ACC112 (cell line): ENCODE measurements around the gene POLR3B.
A peak's percentile ranks its signal among the peaks of the same experiment; 100 is the strongest.

Experiments used
- H2AFZ ChIP-seq: fragments of 200-600 bp; sonication (generic); one replicate; pipeline ENCODE4 v1.6.0; 2017; ENCODE audit warnings: antibody characterized with exemption, low read length; ENCODE audit not compliant: unreplicated experiment
- H3K27ac ChIP-seq: fragments of 200-600 bp; sonication (generic); 2 replicates; pipeline ENCODE4 v1.5.1; 2014; ENCODE audit warnings: low read depth, mild to moderate bottlenecking, antibody characterized with exemption, low read length, moderate library complexity
- H3K27me3 ChIP-seq: fragments of 200-600 bp; sonication (generic); 2 replicates; pipeline ENCODE4 v1.6.1; 2014; ENCODE audit warnings: mild to moderate bottlenecking, antibody characterized with exemption, low read length, moderate library complexity, mixed read lengths; ENCODE audit not compliant: insufficient read depth
- H3K36me3 ChIP-seq: fragments of 200-600 bp; sonication (generic); 2 replicates; pipeline ENCODE4 v1.6.1; 2016; ENCODE audit warnings: mild to moderate bottlenecking, antibody characterized with exemption, low read length, moderate library complexity, mixed read lengths; ENCODE audit not compliant: insufficient read depth
- H3K4me1 ChIP-seq: fragments of 200-600 bp; sonication (generic); one replicate; pipeline ENCODE4 v1.6.1; 2016; ENCODE audit warnings: low read length, mixed read lengths; ENCODE audit not compliant: insufficient read depth, unreplicated experiment, control insufficient read depth
- H3K4me3 ChIP-seq: fragments of 200-600 bp; sonication (generic); 2 replicates; pipeline ENCODE4 v1.5.1; 2014; ENCODE audit warnings: mild to moderate bottlenecking, low read depth, low read length
- H3K79me2 ChIP-seq: fragments of 200-600 bp; sonication (generic); one replicate; pipeline ENCODE4 v1.6.0; 2016; ENCODE audit warnings: low read length; ENCODE audit not compliant: control insufficient read depth, unreplicated experiment, insufficient read depth

The POLR3B gene

GRCh38 chr12:106415134-106415533 is 57.6 kb downstream of the POLR3B start:
- peaks cover 36% of the 10 kb centered on the region for H3K4me1 ChIP-seq
- H3K27ac ChIP-seq, result peak overlapping the region; percentile 42
- H3K79me2 ChIP-seq, result no peaks in the 10 kb centered on the region
- H2AFZ ChIP-seq, result peak overlapping the region; percentile 49
- no peaks in the 10 kb centered on the region for H3K27me3 ChIP-seq
- no peak overlapping the region for H3K4me3 ChIP-seq
- peaks cover 4% of the 10 kb centered on the region; the same call in 1 of the 2 replicates for H3K36me3 ChIP-seq

- no peak overlapping the region for H2AFZ ChIP-seq
- H3K27me3 ChIP-seq, result no peaks in the 10 kb centered on the region
- H3K4me1 ChIP-seq, result peaks cover 36% of the 10 kb centered on the region
- no peaks in the 10 kb centered on the region for H3K79me2 ChIP-seq
- H3K27ac ChIP-seq, result no peak overlapping the region
- H3K36me3 ChIP-seq, result peaks cover 4% of the 10 kb centered on the region; the same call in 1 of the 2 replicates
- H3K4me3 ChIP-seq, result no peak overlapping the region
These were observed 58.7 kb downstream of the POLR3B start for GRCh38 chr12:106416273-106416672.

- H3K79me2 ChIP-seq, result no peaks in the 10 kb centered on the region
- peaks cover 4% of the 10 kb centered on the region; the same call in 1 of the 2 replicates for H3K36me3 ChIP-seq
- peak overlapping the region; percentile 50 for H3K4me3 ChIP-seq
- peak overlapping the region; percentile 83 for H3K27ac ChIP-seq
- no peak overlapping the region for H2AFZ ChIP-seq
- no peaks in the 10 kb centered on the region for H3K27me3 ChIP-seq
- H3K4me1 ChIP-seq, result peaks cover 36% of the 10 kb centered on the region
These were observed 60.7 kb downstream of the POLR3B start for GRCh38 chr12:106417926-106418910.

- Histone ChIP-seq H3K36me3 (no peaks in the 10 kb centered on the region), H3K4me1 (peaks cover 36% of the 10 kb centered on the region), H3K4me3 (peak overlapping the region; percentile 50), H3K27ac (peak overlapping the region; percentile 83), H2AFZ (peak overlapping the region; percentile 47), H3K27me3 (no peaks in the 10 kb centered on the region), H3K79me2 (no peaks in the 10 kb centered on the region)
These were observed 61.4 kb downstream of the POLR3B start for GRCh38 chr12:106418970-106419369.

- Histone ChIP-seq H3K27ac (no peak overlapping the region), H3K36me3 (no peaks in the 10 kb centered on the region; the same call in 1 of the 2 replicates), H3K4me3 (no peak overlapping the region), H3K4me1 (peaks cover 11% of the 10 kb centered on the region), H3K27me3 (no peaks in the 10 kb centered on the region), H2AFZ (no peak overlapping the region), H3K79me2 (no peaks in the 10 kb centered on the region)
These were observed 65.7 kb downstream of the POLR3B start for GRCh38 chr12:106423291-106423690.

- Histone ChIP-seq H3K4me3 (no peak overlapping the region), H2AFZ (no peak overlapping the region), H3K4me1 (no peaks in the 10 kb centered on the region), H3K36me3 (no peaks in the 10 kb centered on the region; the same call in 1 of the 2 replicates), H3K27ac (no peak overlapping the region), H3K27me3 (no peaks in the 10 kb centered on the region), H3K79me2 (no peaks in the 10 kb centered on the region)
These were observed 67.6 kb downstream of the POLR3B start for GRCh38 chr12:106425061-106425702.

- H3K4me3 ChIP-seq, result no peak overlapping the region
- H3K36me3 ChIP-seq, result no peaks in the 10 kb centered on the region; the same call in 1 of the 2 replicates
- no peaks in the 10 kb centered on the region for H3K4me1 ChIP-seq
- H3K27ac ChIP-seq, result no peak overlapping the region
- H3K79me2 ChIP-seq, result no peaks in the 10 kb centered on the region
- no peak overlapping the region for H2AFZ ChIP-seq
- H3K27me3 ChIP-seq, result no peaks in the 10 kb centered on the region
These were observed 70.4 kb downstream of the POLR3B start for GRCh38 chr12:106427917-106428316.

- Histone ChIP-seq H3K4me3 (no peak overlapping the region), H3K36me3 (no peaks in the 10 kb centered on the region; the same call in 1 of the 2 replicates), H3K27me3 (no peaks in the 10 kb centered on the region), H3K79me2 (no peaks in the 10 kb centered on the region), H3K4me1 (no peaks in the 10 kb centered on the region), H2AFZ (no peak overlapping the region), H3K27ac (no peak overlapping the region)
These were observed 70.8 kb downstream of the POLR3B start for GRCh38 chr12:106428384-106428783.

GRCh38 chr12:106429043-106429552 is 71.5 kb downstream of the POLR3B start:
- H3K27ac ChIP-seq, result no peak overlapping the region
- no peaks in the 10 kb centered on the region; the same call in 1 of the 2 replicates for H3K36me3 ChIP-seq
- H2AFZ ChIP-seq, result no peak overlapping the region
- H3K4me3 ChIP-seq, result no peak overlapping the region
- no peaks in the 10 kb centered on the region for H3K27me3 ChIP-seq
- H3K79me2 ChIP-seq, result no peaks in the 10 kb centered on the region
- H3K4me1 ChIP-seq, result no peaks in the 10 kb centered on the region

- no peaks in the 10 kb centered on the region for H3K4me1 ChIP-seq
- no peak overlapping the region for H3K4me3 ChIP-seq
- H3K27ac ChIP-seq, result no peak overlapping the region
- no peak overlapping the region for H2AFZ ChIP-seq
- H3K36me3 ChIP-seq, result no peaks in the 10 kb centered on the region; the same call in 1 of the 2 replicates
- H3K27me3 ChIP-seq, result no peaks in the 10 kb centered on the region
- no peaks in the 10 kb centered on the region for H3K79me2 ChIP-seq
These were observed 72.1 kb downstream of the POLR3B start for GRCh38 chr12:106429636-106430035.
